GM19193 (cell line): Measurements from ENCODE around the gene ARHGAP24.

Source experiments
- POLR2A ChIP-seq: IDR thresholded peaks from 4 replicates; pipeline ENCODE4 v1.6.1; 2011; ENCODE audit not compliant: insufficient read depth, insufficient read length; ENCODE audit errors: extremely low read depth

ARHGAP24 gene

DNA sequence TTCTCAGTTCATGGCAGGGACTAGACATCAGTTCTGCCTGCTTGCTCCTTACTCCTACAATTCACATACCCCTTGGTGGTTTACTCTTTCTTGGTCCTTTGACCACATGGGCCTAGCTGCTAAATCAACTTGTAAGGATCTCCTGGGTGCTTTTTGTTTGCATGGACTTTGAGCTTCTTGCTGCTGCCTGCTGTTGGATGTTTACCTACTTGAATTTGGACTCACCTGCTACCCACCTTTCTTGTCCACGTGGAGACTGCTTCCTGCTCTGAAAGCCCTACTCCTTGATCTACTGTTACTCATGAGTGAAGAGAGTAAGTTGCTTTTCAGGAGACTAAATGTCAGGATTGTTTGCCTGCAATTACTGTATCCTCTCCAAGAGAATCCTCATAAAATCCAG is 15.2 kb upstream of the ARHGAP24 start:
- TF ChIP-seq POLR2A = no peak

DNA sequence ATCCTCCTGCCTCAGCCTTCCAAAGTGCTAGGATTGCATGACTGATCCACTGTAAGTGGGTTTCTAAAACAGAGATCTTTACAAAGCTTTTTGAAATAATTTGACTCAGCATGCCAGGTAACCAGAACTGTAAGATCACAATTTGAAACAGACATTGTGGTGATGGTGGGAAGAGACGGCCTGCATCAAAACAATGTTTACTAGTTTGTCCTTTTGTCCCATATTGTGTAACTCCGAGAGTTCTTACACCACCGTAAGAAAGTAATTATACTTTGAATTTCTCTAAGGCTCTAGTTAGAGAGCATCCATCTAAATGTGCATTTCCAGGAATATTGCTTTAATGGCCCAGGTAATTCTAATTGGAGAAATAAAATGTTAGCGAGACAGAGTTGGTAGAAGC is 594 bp upstream of the ARHGAP24 start:
- no peak for TF ChIP-seq POLR2A

DNA sequence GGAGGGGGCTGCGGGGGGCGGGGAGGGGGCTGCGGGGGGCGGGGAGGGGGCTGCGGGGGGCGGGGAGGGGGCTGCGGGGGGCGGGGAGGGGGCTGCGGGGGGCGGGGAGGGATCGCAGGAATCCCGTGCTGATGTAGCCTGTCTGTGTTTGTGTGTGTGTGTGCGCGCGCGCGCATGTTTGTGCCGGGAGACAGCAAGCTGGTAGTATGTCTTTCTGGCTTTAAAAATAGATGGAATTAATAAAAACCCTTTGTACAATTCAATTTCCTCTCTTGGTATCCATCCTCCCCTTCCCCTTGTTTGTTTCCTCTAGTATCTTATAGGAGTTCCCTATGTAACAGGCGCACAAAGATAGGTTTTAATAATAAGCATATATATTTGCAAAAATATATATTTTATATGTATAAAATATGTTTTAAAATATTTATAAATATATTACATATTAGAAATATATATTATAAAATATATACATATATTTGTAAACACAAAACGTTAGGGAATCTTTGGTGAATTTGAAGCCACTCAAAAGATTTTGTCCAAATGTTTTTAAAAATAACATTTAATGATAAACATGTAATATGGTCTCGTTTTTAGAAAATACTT is 782 bp downstream of the ARHGAP24 start:
- no peak for TF ChIP-seq POLR2A

DNA sequence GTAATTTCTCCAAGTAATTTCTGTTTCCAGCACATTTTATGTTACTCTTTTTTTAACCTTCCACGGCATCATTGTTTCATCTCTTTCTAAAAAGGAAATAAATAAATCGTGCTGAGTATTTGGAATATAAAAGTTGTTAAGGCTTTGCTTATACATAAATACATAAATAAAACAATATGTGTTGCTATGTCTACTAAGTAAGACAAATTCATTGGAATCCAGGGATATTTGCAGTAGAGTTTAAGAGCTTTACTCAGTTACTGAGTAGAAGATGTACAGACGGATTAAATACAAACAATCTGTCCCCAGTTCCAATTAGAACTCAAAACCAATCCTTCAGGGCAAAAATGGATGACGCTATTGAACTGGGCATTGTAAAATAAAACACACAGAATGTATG is 1.4 kb downstream of the ARHGAP24 start:
- TF ChIP-seq POLR2A = no peak

DNA sequence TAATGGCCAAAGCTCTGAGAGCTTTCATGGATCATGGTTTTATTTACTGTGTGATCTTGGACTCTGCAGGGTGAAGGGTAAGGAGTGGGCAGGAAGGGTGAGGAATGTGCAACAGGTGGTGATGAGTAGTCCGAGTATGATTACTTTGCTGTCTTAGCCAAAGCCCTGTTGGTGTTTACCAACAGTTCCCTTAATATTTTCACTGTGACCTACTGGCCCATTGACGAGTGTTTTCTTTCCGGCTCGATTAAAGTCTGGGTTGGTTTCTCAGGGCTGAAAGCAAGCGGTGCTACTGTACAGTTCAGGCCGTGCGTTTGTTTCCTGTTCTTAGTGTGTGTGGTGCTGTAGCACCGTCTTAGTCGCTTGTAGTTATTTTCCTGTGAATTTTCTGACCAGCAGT is 2.6 kb downstream of the ARHGAP24 start:
- no peak for TF ChIP-seq POLR2A

DNA sequence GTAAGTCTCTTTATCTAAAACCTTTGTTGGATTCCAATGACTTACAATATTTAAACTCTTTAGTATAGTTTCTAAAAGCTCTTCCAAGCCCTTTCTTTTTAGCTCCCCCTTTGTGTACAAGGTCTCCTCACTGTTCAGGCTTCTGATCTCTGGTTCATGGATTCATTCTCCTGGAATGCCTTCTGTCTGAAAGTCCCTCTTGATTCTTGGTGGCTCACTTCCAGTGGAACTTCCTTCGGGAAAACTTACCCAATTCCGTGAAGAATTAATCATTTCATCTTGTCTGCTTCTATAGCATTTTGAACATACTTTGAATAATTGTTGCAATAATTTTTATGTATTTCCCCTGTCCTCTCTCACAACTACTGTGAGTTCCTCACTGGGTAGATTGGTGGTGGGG is 3.6 kb downstream of the ARHGAP24 start:
- no peak for TF ChIP-seq POLR2A

DNA sequence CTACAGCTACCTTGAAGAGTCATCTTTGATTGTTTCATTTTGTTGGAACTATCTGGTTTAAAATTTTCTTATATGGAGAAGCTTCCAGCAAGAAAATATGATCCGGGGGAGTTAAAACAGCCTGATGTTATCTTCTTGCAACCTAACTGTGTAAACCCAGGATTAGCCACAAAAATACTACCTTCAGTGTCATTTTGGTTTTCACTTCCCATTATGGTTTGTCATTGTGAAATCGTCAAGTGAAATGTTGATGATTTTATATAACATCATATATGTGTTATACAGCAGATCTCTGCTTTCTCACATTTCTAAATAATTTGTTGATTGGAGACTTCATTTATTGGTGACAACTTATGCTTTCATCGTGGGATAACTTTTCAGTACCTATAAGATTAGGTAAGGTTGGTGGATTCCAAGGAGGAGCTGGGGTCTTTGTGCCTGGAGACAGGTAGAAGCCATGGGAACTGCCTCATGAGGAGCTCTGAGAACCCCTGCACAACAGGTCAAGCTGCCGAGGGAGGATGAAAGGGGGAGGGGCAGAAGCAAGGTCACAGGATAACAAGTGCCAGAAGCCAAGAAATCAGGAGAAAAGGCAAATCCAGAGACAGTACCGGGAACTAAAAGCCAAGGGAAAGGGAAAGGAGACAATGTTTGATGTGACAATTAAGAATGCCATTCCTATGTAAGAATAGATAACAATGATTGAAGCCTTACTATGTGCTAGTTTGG is 7.2 kb downstream of the ARHGAP24 start:
- TF ChIP-seq POLR2A = no peak

DNA sequence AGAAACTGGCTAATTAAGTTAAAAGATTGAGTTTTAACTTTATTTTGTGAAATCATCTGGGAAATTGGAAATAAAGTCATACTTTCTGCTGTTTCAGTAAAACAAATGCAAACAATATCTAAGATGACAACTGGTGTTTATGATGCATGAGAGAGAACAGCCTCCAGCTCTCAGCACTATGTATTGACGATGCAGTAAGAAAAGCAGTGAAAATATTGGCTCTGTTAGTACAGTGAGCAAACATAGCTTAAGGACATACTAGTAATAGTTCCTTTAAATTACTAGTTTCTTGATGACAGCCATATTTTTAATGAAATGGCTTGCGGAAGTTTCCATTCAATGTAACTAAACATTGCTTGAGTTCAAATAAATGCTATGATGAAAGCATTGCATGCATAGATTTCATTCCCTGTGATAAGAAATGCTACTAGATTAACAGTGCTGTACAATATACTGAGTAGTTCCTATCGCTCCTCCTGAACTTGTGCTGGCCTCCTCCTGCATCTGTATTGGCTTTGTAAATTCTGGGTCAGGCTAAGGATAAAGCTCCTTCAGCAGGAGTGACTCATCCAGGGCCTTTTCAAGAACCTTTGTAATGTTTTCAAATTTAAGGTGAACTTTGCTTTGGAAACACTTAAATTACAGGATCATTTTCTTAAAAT is 11.6 kb downstream of the ARHGAP24 start:
- TF ChIP-seq POLR2A = no peak

DNA sequence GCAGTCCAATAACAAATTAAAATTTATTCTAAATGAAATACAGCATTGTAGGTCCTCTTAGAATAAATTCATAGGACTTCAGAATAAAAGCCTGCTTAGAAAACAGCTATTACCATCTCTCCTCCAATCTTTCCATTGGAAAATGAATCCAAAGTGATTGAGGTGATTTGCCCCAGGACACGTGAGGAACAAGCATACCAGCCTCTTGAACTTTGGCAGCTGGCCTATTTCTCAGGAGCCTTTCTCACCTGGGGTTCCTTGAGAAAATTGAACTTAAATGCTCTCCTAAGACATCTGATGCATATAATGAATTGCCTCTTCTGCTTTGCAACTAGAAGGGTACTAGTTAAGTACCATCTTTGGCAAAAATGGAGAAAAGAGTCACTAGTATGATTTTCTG is 13.5 kb downstream of the ARHGAP24 start:
- no peak for TF ChIP-seq POLR2A

DNA sequence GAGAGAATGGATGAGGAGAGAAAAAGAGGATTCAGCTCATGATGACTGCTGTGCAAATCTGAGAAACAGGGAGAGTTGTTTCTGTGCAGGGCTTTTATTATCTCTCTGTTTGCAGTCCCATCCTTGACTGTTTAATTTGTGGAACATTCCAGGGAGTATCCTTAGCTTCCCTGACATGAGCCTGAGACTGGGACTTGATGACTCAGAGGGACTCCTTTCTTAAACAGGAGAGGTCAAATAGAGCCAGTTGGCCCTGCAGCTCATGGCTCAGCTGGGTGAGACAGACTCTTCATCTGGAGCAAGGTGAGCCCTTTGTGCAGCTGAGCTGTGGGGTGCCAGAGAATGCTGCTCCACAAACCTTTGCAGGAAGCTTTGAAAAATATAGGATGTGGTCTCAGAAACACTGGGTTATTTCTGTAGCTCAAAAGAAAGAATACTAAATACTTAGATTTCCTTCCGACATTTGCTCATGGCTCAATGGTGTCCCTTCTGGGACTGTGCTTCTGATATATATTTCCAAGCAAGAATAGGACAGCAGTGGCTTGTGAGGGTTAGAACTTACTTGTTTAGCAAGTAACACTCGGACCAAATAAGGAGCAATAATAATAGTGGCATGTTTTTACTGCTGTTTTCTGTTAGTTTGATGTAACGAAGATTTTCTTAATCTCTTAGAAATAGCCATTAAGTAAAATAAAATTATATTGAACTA is 14.5 kb downstream of the ARHGAP24 start:
- no peak for TF ChIP-seq POLR2A

DNA sequence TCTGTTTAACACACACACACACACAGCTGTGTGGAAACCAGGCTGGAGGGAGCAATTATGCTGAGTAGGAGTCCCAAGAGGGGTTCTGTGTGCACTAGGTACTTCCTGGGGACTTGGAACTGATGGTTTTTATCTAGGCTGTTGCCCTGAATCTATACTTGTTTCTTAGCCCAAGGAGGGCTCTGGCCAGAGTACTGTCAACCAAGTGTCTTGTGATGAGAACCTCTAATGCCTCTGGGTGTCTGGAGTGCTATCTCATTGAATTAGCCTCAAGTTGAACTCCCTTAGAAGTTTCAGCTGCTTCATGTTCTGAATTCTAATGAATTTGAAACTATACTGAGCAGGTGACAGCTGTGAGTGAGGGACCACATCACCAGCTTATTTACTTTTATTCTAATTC is 16.6 kb downstream of the ARHGAP24 start:
- TF ChIP-seq POLR2A = no peak

DNA sequence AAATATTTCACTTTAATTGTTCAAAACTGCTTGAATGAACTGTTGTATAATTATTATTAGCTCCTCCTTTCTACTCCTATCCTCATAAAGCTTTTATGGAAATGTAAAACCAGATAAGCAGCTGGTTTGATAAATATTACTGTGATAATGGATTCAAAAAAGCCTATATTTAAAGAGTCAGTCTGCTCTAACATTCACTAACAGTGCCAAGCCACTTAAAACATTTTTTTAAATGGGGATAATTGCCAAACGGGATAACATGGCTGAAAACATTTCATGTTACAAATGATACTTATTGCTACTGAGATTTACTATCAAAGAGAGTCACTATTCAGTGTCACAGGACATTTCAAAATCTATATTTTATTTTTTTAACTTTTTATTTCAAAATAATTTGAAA is 17.4 kb downstream of the ARHGAP24 start:
- TF ChIP-seq POLR2A = no peak

DNA sequence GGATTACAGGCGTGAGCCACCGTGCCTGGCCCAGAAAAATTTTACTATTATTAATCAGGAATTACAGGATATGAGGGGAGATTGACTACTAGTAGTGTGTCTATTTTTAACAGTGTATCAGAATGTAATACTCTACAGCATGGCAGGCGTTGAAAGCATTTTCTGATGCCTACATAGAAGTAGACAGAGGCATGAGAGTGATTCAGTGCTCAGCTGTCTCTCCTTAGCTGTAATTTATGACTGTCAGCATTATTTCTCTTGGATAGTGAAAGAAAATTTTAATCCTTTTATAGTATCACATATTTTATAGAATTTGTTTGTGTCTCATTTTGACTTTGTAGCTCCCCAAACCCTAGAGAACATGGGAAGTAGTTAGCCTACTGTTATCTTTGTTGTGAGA is 20.7 kb downstream of the ARHGAP24 start:
- no peak for TF ChIP-seq POLR2A

DNA sequence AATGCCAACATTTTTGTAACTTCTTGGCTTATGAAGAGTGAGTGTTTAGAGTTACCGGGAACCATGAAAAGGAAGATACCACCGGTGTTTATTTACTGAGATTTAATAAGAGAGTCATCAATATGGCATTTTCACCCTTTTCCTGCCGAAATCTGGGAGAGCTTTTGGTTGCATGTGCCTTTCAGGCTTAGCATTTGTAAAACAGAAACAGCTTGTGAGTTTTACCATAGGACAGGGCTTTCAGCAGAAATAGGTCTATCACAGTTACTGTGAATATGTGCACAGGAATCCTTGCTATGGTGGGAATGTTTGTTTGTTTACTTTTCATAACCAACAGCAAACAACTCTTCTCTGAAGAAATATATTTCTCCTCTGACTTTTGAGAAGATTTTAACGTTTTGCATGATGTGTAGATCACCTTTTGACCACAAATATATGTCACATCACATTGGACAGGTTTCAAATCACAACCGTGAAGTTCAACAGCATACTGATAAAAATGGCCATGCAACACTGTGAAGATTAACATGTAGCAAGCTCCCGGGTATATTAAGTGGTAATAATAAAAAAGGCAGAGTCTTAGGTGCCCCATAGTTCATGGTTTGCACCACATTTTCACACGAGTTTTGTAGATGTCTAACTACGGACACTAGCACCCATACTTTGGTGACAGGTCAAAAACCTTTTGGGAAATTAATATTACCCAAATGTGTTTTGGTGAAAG is 21.3 kb downstream of the ARHGAP24 start:
- TF ChIP-seq POLR2A = no peak

DNA sequence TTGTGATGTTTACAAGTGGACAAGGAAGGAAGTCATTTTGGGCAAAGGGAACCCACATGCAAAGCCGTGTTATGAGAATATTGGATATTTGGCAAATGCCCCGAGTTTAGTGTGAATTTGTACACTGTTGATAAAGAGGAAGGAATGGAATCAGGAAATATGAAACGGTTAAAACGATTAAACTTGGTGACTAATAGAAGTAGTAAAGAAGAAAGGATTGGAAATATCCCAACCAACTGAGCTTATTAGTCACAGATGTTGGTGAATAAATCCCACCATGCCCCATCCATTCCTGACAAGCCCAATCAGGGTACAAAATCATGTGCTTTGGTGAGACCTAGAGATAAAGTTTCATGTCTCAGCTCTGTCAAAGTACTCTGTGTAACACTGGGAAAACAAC is 22.0 kb downstream of the ARHGAP24 start:
- TF ChIP-seq POLR2A = no peak
